MM.1S (cell line): ENCODE data around the gene TRIM6.

Experiments
- CTCF ChIP-seq: fragments of 300-600 bp; sonication (generic); IDR thresholded peaks from 2 replicates; pipeline ENCODE4 v1.5.1; 2016; ENCODE audit warnings: antibody characterized with exemption, low read length, mixed read lengths
- EZH2 ChIP-seq: fragments of 300-600 bp; sonication (generic); optimal IDR thresholded peaks from 2 replicates; pipeline ENCODE3; 2017; ENCODE audit warnings: low read depth, mild to moderate bottlenecking, antibody characterized with exemption, low read length, mixed read lengths
- EZH2phosphoT487 ChIP-seq: fragments of 300-600 bp; sonication (generic); IDR thresholded peaks from 2 replicates; pipeline ENCODE4 v1.6.1; 2018; ENCODE audit warnings: antibody characterized with exemption, low read length

GRCh38 chr11:5621580-5621979 lies 25.1 kb downstream of the TRIM6 start:
- TF ChIP-seq CTCF = no peak
- no peak for TF ChIP-seq EZH2phosphoT487
- no peak for TF ChIP-seq EZH2
